ENCODE data around the gene LRCH3.
A peak's percentile ranks its signal among the peaks of the same experiment; 100 is the strongest.

The LRCH3 gene

GRCh38 chr3:197804511-197804910 lies 13.5 kb downstream of the LRCH3 start:
- H3K4me3 ChIP-seq (ENCODE audit: low read depth, low read length), result no peak overlapping the region
- no peak for DNase-seq (ENCODE audit: low read depth)
- TF ChIP-seq POLR2A (IDR thresholded peaks at IDR 0.05; ENCODE audit: extremely low read depth, insufficient read length), result no peak
- no peak for TF ChIP-seq MYC (IDR thresholded peaks at IDR 0.05; ENCODE audit: low read depth, low read length)
- no peak for TF ChIP-seq CTCF (IDR thresholded peaks at IDR 0.05; ENCODE audit: low read depth, low read length)
- TF ChIP-seq MAX (IDR thresholded peaks at IDR 0.05; ENCODE audit: low read depth, low read length), result no peak

GRCh38 chr3:197807969-197808587 lies 17.0 kb downstream of the LRCH3 start:
- DNase-seq (ENCODE audit: low read depth), result no peak
- H3K4me3 ChIP-seq (ENCODE audit: low read depth, low read length), result no peak overlapping the region
- no peak for TF ChIP-seq MYC (IDR thresholded peaks at IDR 0.05; ENCODE audit: low read depth, low read length)
- TF ChIP-seq CTCF (IDR thresholded peaks at IDR 0.05; ENCODE audit: low read depth, low read length), result no peak

GRCh38 chr3:197809356-197810020 lies 18.4 kb downstream of the LRCH3 start:
- TF ChIP-seq POLR2A (IDR thresholded peaks at IDR 0.05; ENCODE audit: extremely low read depth, insufficient read length), result no peak
- TF ChIP-seq MYC (IDR thresholded peaks at IDR 0.05; ENCODE audit: low read depth, low read length), result no peak
- no peak for TF ChIP-seq CTCF (IDR thresholded peaks at IDR 0.05; ENCODE audit: low read depth, low read length)
- no peak for TF ChIP-seq MAX (IDR thresholded peaks at IDR 0.05; ENCODE audit: low read depth, low read length)
- DNase-seq (ENCODE audit: low read depth), result no peak
- no peak overlapping the region for H3K4me3 ChIP-seq (ENCODE audit: low read depth, low read length)

GRCh38 chr3:197810901-197811300 lies 19.8 kb downstream of the LRCH3 start:
- no peak overlapping the region for H3K4me3 ChIP-seq (ENCODE audit: low read depth, low read length)
- DNase-seq (ENCODE audit: low read depth), result no peak
- TF ChIP-seq CTCF (IDR thresholded peaks at IDR 0.05; ENCODE audit: low read depth, low read length) (no peak), MYC (IDR thresholded peaks at IDR 0.05; ENCODE audit: low read depth, low read length) (no peak), POLR2A (IDR thresholded peaks at IDR 0.05; ENCODE audit: extremely low read depth, insufficient read length) (no peak), MAX (IDR thresholded peaks at IDR 0.05; ENCODE audit: low read depth, low read length) (no peak)

GRCh38 chr3:197811343-197811742 lies 20.3 kb downstream of the LRCH3 start:
- no peak overlapping the region for H3K4me3 ChIP-seq (ENCODE audit: low read depth, low read length)
- DNase-seq (ENCODE audit: low read depth), result peak; percentile 37
- TF ChIP-seq CTCF (IDR thresholded peaks at IDR 0.05; ENCODE audit: low read depth, low read length) (no peak), MAX (IDR thresholded peaks at IDR 0.05; ENCODE audit: low read depth, low read length) (no peak), MYC (IDR thresholded peaks at IDR 0.05; ENCODE audit: low read depth, low read length) (no peak), POLR2A (IDR thresholded peaks at IDR 0.05; ENCODE audit: extremely low read depth, insufficient read length) (no peak)
